ENCODE measurements around the gene POC1B.

The POC1B gene

GRCh38 chr12:89412665-89413064 is 113.2 kb downstream of the POC1B start:
- no peak for DNase-seq (ENCODE audit: low read depth in 2 of 2)
- TF ChIP-seq, protein P1, sequence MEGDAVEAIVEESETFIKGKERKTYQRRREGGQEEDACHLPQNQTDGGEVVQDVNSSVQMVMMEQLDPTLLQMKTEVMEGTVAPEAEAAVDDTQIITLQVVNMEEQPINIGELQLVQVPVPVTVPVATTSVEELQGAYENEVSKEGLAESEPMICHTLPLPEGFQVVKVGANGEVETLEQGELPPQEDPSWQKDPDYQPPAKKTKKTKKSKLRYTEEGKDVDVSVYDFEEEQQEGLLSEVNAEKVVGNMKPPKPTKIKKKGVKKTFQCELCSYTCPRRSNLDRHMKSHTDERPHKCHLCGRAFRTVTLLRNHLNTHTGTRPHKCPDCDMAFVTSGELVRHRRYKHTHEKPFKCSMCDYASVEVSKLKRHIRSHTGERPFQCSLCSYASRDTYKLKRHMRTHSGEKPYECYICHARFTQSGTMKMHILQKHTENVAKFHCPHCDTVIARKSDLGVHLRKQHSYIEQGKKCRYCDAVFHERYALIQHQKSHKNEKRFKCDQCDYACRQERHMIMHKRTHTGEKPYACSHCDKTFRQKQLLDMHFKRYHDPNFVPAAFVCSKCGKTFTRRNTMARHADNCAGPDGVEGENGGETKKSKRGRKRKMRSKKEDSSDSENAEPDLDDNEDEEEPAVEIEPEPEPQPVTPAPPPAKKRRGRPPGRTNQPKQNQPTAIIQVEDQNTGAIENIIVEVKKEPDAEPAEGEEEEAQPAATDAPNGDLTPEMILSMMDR (IDR thresholded peaks at IDR 0.05; ENCODE audit: low read depth, low read length), result no peak
- H3K4me3 ChIP-seq (replicated peaks in 1 of 2; ENCODE audit: low read depth in 2 of 2, low read length in 2 of 2), result no peak overlapping the region

DNA sequence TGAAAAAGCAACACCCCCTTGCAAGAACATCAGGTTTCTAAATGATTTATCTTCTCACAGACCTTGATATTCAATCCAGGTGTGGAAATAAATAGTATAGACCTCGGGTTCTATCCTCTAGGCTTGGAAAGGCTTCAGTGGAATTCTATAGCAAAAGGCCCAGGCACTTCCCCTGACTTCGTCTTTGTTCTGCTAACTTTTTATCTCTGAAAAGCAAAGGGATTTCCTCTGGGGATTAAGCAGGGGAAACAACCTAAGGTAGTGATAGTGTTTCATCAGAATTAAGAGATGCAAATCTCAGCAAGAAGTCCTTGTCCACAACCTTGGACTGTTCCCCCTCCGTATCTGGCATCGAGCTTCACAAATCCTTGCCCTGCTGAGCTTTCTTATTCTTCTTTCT is 114.0 kb downstream of the POC1B start:
- no peak overlapping the region for H3K4me3 ChIP-seq (replicated peaks in 1 of 2; ENCODE audit: low read depth in 2 of 2, low read length in 2 of 2)
- TF ChIP-seq, protein P1 (IDR thresholded peaks at IDR 0.05; ENCODE audit: low read depth, low read length), result no peak
- no peak for DNase-seq (ENCODE audit: low read depth in 2 of 2)

DNA sequence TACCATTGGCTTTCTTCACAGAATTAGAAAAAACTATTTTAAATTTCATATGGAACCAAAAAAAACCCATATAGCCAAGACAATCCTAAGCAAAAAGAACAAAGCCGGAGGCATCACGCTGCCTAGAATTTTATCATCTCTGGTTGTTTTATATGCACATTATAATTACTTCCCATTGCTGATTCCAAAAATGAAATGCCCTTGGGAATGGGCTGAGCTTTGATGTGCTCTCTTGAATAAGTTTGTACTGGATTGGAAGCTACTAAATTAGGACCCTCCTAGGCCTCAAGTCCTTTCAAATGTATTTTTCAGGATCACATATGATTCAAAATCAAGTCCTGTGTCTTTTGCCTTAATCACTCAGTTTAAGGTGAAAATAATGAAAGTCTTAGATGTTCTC is 114.6 kb downstream of the POC1B start:
- DNase-seq (ENCODE audit: low read depth in 2 of 2), result no peak
- TF ChIP-seq, protein P1 (IDR thresholded peaks at IDR 0.05; ENCODE audit: low read depth, low read length), result no peak
- H3K4me3 ChIP-seq (replicated peaks in 1 of 2; ENCODE audit: low read depth in 2 of 2, low read length in 2 of 2), result no peak overlapping the region

GRCh38 chr12:89405626-89406345 is 120.1 kb downstream of the POC1B start:
- TF ChIP-seq, protein P1 (IDR thresholded peaks at IDR 0.05; ENCODE audit: low read depth, low read length), result no peak
- DNase-seq (ENCODE audit: low read depth in 2 of 2), result no peak

GRCh38 chr12:89401433-89402058 is 124.3 kb downstream of the POC1B start:
- H3K4me3 ChIP-seq (replicated peaks in 1 of 2; ENCODE audit: low read depth in 2 of 2, low read length in 2 of 2), result no peak overlapping the region
- DNase-seq (ENCODE audit: low read depth in 2 of 2), result no peak
- TF ChIP-seq, protein P1 (IDR thresholded peaks at IDR 0.05; ENCODE audit: low read depth, low read length), result no peak

More at GRCh38 chr12:89405626-89406345, 120.1 kb downstream of the POC1B start:
- H3K4me3 ChIP-seq (replicated peaks in 1 of 2; ENCODE audit: low read depth in 2 of 2, low read length in 2 of 2), result no peak overlapping the region

DNA sequence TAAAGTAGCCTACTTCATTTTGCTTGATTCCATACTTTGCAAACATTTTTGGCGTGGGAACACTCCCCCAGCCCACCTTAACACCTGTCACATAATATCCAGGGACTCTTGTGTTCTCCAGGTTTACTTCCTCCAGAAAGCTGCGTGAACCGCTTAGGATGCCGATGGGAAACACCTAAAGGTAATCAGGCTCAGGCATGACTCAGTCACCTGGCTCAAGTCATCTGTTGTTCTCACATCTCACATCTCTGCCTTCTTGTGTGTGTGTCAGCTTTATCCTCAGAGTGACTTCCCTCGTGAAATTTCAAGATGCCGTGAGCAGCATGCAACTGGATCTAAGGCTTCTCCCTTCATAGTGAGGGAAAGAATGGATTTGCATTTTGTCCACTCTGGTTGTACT is 125.4 kb downstream of the POC1B start:
- DNase-seq (ENCODE audit: low read depth in 2 of 2), result no peak
- TF ChIP-seq, protein P1 (IDR thresholded peaks at IDR 0.05; ENCODE audit: low read depth, low read length), result no peak

More for the DNA sequence above, 125.4 kb downstream of the POC1B start:
- H3K4me3 ChIP-seq (replicated peaks in 1 of 2; ENCODE audit: low read depth in 2 of 2, low read length in 2 of 2), result no peak overlapping the region

Data from cardiac fibroblast (primary cell).